OCI-LY1 (cell line): ENCODE results near the gene MTHFSD.

Source experiments
- CTCF ChIP-seq: fragments of 200-600 bp; sonication (generic), shearing (Covaris generic); IDR thresholded peaks from 2 replicates; pipeline ENCODE4 v1.5.1; 2017; ENCODE audit warnings: mild to moderate bottlenecking, antibody characterized with exemption, low read length, moderate library complexity, mixed read lengths
- EZH2 ChIP-seq: fragments of 200-600 bp; sonication (generic), shearing (Covaris generic); IDR thresholded peaks from 2 replicates; pipeline ENCODE4 v1.8.0; 2017; ENCODE audit warnings: borderline replicate concordance, mixed run types, mild to moderate bottlenecking, antibody characterized with exemption, low read length, moderate library complexity, mixed read lengths

DNA sequence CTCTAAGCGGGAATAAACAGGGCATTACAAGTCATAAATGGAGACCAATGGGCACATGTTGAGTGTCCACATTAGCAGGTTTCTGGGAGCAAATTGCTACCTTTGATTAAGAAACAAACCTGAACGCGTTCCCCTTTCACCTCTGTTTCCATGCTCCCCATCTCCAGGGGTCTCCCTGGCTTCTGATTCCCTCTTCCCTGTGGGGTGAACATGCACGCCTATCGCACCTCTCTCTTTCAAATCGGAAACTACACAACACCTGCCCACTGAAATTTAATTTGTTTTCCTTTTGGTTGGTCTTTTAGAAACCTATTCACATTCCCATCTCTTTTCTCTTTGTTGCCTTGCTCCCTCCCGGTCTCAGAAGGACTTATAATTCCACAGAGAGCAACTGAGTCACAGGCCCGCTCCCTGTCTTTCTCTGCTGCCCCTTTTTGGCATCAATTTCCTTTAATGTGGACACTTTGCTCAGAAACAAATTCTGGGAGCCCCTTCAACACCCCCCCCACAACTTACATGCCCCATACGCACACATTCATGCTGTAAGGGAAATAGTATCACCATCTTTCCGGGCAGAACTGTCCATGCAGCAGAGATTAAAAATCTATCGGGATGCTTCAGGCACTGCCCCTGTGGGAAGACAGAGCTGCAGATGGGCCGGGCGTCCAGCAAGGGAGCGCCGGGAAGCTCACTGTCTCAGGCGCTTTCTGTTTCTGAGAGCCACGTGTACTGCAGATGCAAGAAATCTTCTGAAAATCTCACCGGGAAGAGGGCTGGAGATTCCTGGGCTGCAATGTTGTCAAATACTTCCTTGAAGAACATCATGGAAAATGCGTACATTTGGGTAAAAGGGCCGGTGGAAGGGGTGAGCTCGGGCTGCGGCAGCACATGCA lies 51.9 kb downstream of the MTHFSD start:
- TF ChIP-seq CTCF (no peak), EZH2 (no peak)
